ENCODE measurements around the gene EDRF1. TPM values are rescaled to one million over a fixed set of nuclear protein-coding genes. Genes with fewer than 3 reads are reported as not detected.

EDRF1 gene
- total RNA-seq, 1 donor from 2014 or later, result 43.4 TPM

GRCh38 chr10:125774581-125775191 lies 55.2 kb downstream of the EDRF1 start:
- Mint-ChIP-seq H3K4me1 (ENCODE audit: low read depth) (no peaks in the 10 kb centered on the region), H3K27me3 (ENCODE audit: insufficient read depth) (peaks cover 2% of the 10 kb centered on the region), H3K4me3 (no peak overlapping the region), H3K27ac (no peak overlapping the region), H3K36me3 (ENCODE audit: low read depth) (no peaks in the 10 kb centered on the region), H3K9me3 (no peaks in the 10 kb centered on the region)
- intact Hi-C loops (cut with micrococcal nuclease), result no loop called here
- no peak for DNase-seq (ENCODE audit: low spot score)

- Mint-ChIP-seq H3K27ac (no peak within 1 kb of the TSS), H3K4me1 (ENCODE audit: low read depth) (no peaks in the 10 kb centered on the region), H3K9me3 (no peaks in the 10 kb centered on the region), H3K36me3 (ENCODE audit: low read depth) (no peaks in the 10 kb centered on the region), H3K4me3 (no peak within 1 kb of the TSS), H3K27me3 (ENCODE audit: insufficient read depth) (peaks cover 2% of the 10 kb centered on the region)
- no peak for DNase-seq (ENCODE audit: low spot score)
- intact Hi-C loops (cut with micrococcal nuclease), result no loop called here
These were observed 56.1 kb downstream of the EDRF1 start, which contains the start of gene MMP21 for GRCh38 chr10:125775491-125776106. Gene MMP21, minus strand, starts transcription at chr10:125775821. Its CDS starts 0 bp downstream, at chr10:125775821.

GRCh38 chr10:125777806-125778205 lies 58.3 kb downstream of the EDRF1 start:
- Mint-ChIP-seq H3K27me3 (ENCODE audit: insufficient read depth) (peaks cover 2% of the 10 kb centered on the region), H3K27ac (no peak overlapping the region), H3K4me1 (ENCODE audit: low read depth) (no peaks in the 10 kb centered on the region), H3K9me3 (no peaks in the 10 kb centered on the region), H3K4me3 (no peak overlapping the region), H3K36me3 (ENCODE audit: low read depth) (no peaks in the 10 kb centered on the region)
- no peak for DNase-seq (ENCODE audit: low spot score)
- intact Hi-C loops (cut with micrococcal nuclease), result no loop called here

GRCh38 chr10:125778556-125778955 lies 59.0 kb downstream of the EDRF1 start:
- Mint-ChIP-seq H3K4me3 (no peak overlapping the region), H3K27ac (no peak overlapping the region), H3K4me1 (ENCODE audit: low read depth) (no peaks in the 10 kb centered on the region), H3K9me3 (no peaks in the 10 kb centered on the region), H3K36me3 (ENCODE audit: low read depth) (no peaks in the 10 kb centered on the region), H3K27me3 (ENCODE audit: insufficient read depth) (peaks cover 2% of the 10 kb centered on the region)
- DNase-seq (ENCODE audit: low spot score), result no peak
- intact Hi-C loops (cut with micrococcal nuclease), result no loop called here

GRCh38 chr10:125779403-125780327 lies 60.2 kb downstream of the EDRF1 start:
- intact Hi-C loops (cut with micrococcal nuclease), result no loop called here
- Mint-ChIP-seq H3K27me3 (ENCODE audit: insufficient read depth) (peaks cover 2% of the 10 kb centered on the region), H3K36me3 (ENCODE audit: low read depth) (no peaks in the 10 kb centered on the region), H3K4me3 (no peak overlapping the region), H3K27ac (no peak overlapping the region), H3K4me1 (ENCODE audit: low read depth) (no peaks in the 10 kb centered on the region), H3K9me3 (no peaks in the 10 kb centered on the region)
- no peak for DNase-seq (ENCODE audit: low spot score)

GRCh38 chr10:125781374-125781773 lies 61.9 kb downstream of the EDRF1 start:
- Mint-ChIP-seq H3K4me3 (no peak overlapping the region), H3K27me3 (ENCODE audit: insufficient read depth) (peaks cover 2% of the 10 kb centered on the region), H3K27ac (no peak overlapping the region), H3K36me3 (ENCODE audit: low read depth) (no peaks in the 10 kb centered on the region), H3K9me3 (no peaks in the 10 kb centered on the region), H3K4me1 (ENCODE audit: low read depth) (no peaks in the 10 kb centered on the region)
- no peak for DNase-seq (ENCODE audit: low spot score)
- intact Hi-C loops (cut with micrococcal nuclease), result no loop called here

- Mint-ChIP-seq H3K27me3 (ENCODE audit: insufficient read depth) (peaks cover 2% of the 10 kb centered on the region), H3K4me1 (ENCODE audit: low read depth) (no peaks in the 10 kb centered on the region), H3K27ac (no peak overlapping the region), H3K36me3 (ENCODE audit: low read depth) (no peaks in the 10 kb centered on the region), H3K9me3 (no peaks in the 10 kb centered on the region), H3K4me3 (no peak overlapping the region)
- no peak for DNase-seq (ENCODE audit: low spot score)
- intact Hi-C loops (cut with micrococcal nuclease), result no loop called here
These were observed 62.5 kb downstream of the EDRF1 start for GRCh38 chr10:125782054-125782453.

- no peak overlapping the region for H3K27ac Mint-ChIP-seq
These were observed 63.1 kb downstream of the EDRF1 start for GRCh38 chr10:125782616-125783015.

GRCh38 chr10:125783408-125783807 lies 63.9 kb downstream of the EDRF1 start:
- Mint-ChIP-seq H3K36me3 (ENCODE audit: low read depth) (no peaks in the 10 kb centered on the region), H3K27ac (no peak overlapping the region), H3K27me3 (ENCODE audit: insufficient read depth) (no peaks in the 10 kb centered on the region), H3K9me3 (no peaks in the 10 kb centered on the region), H3K4me3 (no peak overlapping the region), H3K4me1 (ENCODE audit: low read depth) (peaks cover 8% of the 10 kb centered on the region)
- intact Hi-C loops (cut with micrococcal nuclease), result no loop called here
- DNase-seq (ENCODE audit: low spot score), result no peak

More at GRCh38 chr10:125782616-125783015, 63.1 kb downstream of the EDRF1 start:
- DNase-seq (ENCODE audit: low spot score), result no peak
- H3K4me3 Mint-ChIP-seq, result no peak overlapping the region
- no peaks in the 10 kb centered on the region for H3K9me3 Mint-ChIP-seq
- intact Hi-C loops (cut with micrococcal nuclease), result no loop called here
- H3K4me1 Mint-ChIP-seq (ENCODE audit: low read depth), result peaks cover under 1% of the 10 kb centered on the region
- no peaks in the 10 kb centered on the region for H3K27me3 Mint-ChIP-seq (ENCODE audit: insufficient read depth)
- H3K36me3 Mint-ChIP-seq (ENCODE audit: low read depth), result no peaks in the 10 kb centered on the region

- H3K27me3 Mint-ChIP-seq (ENCODE audit: insufficient read depth), result no peaks in the 10 kb centered on the region
- H3K4me1 Mint-ChIP-seq (ENCODE audit: low read depth), result peaks cover 13% of the 10 kb centered on the region
- no peak overlapping the region for H3K4me3 Mint-ChIP-seq
- intact Hi-C loops (cut with micrococcal nuclease), result no loop called here
- no peaks in the 10 kb centered on the region for H3K36me3 Mint-ChIP-seq (ENCODE audit: low read depth)
- no peak for DNase-seq (ENCODE audit: low spot score)
- no peaks in the 10 kb centered on the region for H3K9me3 Mint-ChIP-seq
- no peak overlapping the region for H3K27ac Mint-ChIP-seq
These were observed 64.4 kb downstream of the EDRF1 start for GRCh38 chr10:125783957-125784356.

GRCh38 chr10:125785791-125786190 lies 66.3 kb downstream of the EDRF1 start:
- intact Hi-C loops (cut with micrococcal nuclease), result no loop called here
- no peak overlapping the region for H3K27ac Mint-ChIP-seq
- no peaks in the 10 kb centered on the region for H3K9me3 Mint-ChIP-seq
- H3K27me3 Mint-ChIP-seq (ENCODE audit: insufficient read depth), result no peaks in the 10 kb centered on the region
- H3K36me3 Mint-ChIP-seq (ENCODE audit: low read depth), result no peaks in the 10 kb centered on the region
- H3K4me3 Mint-ChIP-seq, result no peak overlapping the region
- DNase-seq (ENCODE audit: low spot score), result no peak
- H3K4me1 Mint-ChIP-seq (ENCODE audit: low read depth), result peaks cover 13% of the 10 kb centered on the region

- intact Hi-C loops (cut with micrococcal nuclease), result no loop called here
- Mint-ChIP-seq H3K4me3 (no peak overlapping the region), H3K27ac (no peak overlapping the region), H3K9me3 (no peaks in the 10 kb centered on the region), H3K36me3 (ENCODE audit: low read depth) (peaks cover 2% of the 10 kb centered on the region), H3K4me1 (ENCODE audit: low read depth) (peaks cover 13% of the 10 kb centered on the region), H3K27me3 (ENCODE audit: insufficient read depth) (no peaks in the 10 kb centered on the region)
- no peak for DNase-seq (ENCODE audit: low spot score)
These were observed 68.9 kb downstream of the EDRF1 start for GRCh38 chr10:125788156-125789034.

Measured in activated T-helper 1 cell treated with anti-CD3 and anti-CD28 coated beads, Interleukin-12 subunit alpha, Interleukin-12 subunit beta, Interleukin-2, Interleukin-4 antibody, amounts not matched to agents 30 ng/mL and 10 ng/mL and 1 ng/mL, durations not matched to agents 14 hours and 24 hours and 36 hours (primary cell).